ENCODE results near the gene SESTD1. TPM values are rescaled to one million over a fixed set of nuclear protein-coding genes. Genes with fewer than 3 reads are reported as not detected.
A peak's percentile ranks its signal among the peaks of the same experiment; 100 is the strongest.

Gene SESTD1
- total RNA-seq, 2 donors from 2014 or later: 35.3 to 62.2 TPM

- no peak for TF ChIP-seq CTCF (IDR thresholded peaks at IDR 0.05)
- no peaks in the 10 kb centered on the region for H3K27me3 ChIP-seq (replicated peaks; ENCODE audit: insufficient read depth)
- H3K9me3 ChIP-seq: no peaks in the 10 kb centered on the region
- DNase-seq (ENCODE audit: low spot score) (no peak), ATAC-seq (ENCODE audit: insufficient number of reproducible peaks, low FRiP score, low read depth) (no peak)
- H3K4me3 ChIP-seq: no peak overlapping the region
- no peaks in the 10 kb centered on the region for H3K36me3 ChIP-seq
- H3K27ac ChIP-seq: no peak overlapping the region
- no peaks in the 10 kb centered on the region for H3K4me1 ChIP-seq (ENCODE audit: control insufficient read depth in 1 of 2, low read depth in 2 of 2)
These were observed 134.1 kb downstream of the SESTD1 start for GRCh38 chr2:179130560-179130959.

- no peaks in the 10 kb centered on the region for H3K36me3 ChIP-seq
- H3K4me3 ChIP-seq: no peak overlapping the region
- no peaks in the 10 kb centered on the region for H3K9me3 ChIP-seq
- DNase-seq (ENCODE audit: low spot score): no peak
- H3K27ac ChIP-seq: no peak overlapping the region
- no peaks in the 10 kb centered on the region for H3K27me3 ChIP-seq (replicated peaks; ENCODE audit: insufficient read depth)
- no peaks in the 10 kb centered on the region for H3K4me1 ChIP-seq (ENCODE audit: control insufficient read depth in 1 of 2, low read depth in 2 of 2)
- no peak for ATAC-seq (ENCODE audit: insufficient number of reproducible peaks, low FRiP score, low read depth)
- peak; percentile 40 for TF ChIP-seq CTCF (IDR thresholded peaks at IDR 0.05)
These were observed 134.9 kb downstream of the SESTD1 start for GRCh38 chr2:179129574-179130238.

- H3K27ac ChIP-seq: no peak overlapping the region
- no peaks in the 10 kb centered on the region for H3K36me3 ChIP-seq
- H3K4me1 ChIP-seq (ENCODE audit: control insufficient read depth in 1 of 2, low read depth in 2 of 2): no peaks in the 10 kb centered on the region
- no peak for DNase-seq (ENCODE audit: low spot score)
- H3K9me3 ChIP-seq: no peaks in the 10 kb centered on the region
- no peaks in the 10 kb centered on the region for H3K27me3 ChIP-seq (replicated peaks; ENCODE audit: insufficient read depth)
- no peak overlapping the region for H3K4me3 ChIP-seq
- TF ChIP-seq CTCF (IDR thresholded peaks at IDR 0.05): no peak
- ATAC-seq (ENCODE audit: insufficient number of reproducible peaks, low FRiP score, low read depth): no peak
These were observed 139.2 kb downstream of the SESTD1 start for GRCh38 chr2:179125404-179125803.

- TF ChIP-seq CTCF (IDR thresholded peaks at IDR 0.05): no peak
- H3K4me1 ChIP-seq (ENCODE audit: control insufficient read depth in 1 of 2, low read depth in 2 of 2): no peaks in the 10 kb centered on the region
- no peak overlapping the region for H3K27ac ChIP-seq
- ATAC-seq (ENCODE audit: insufficient number of reproducible peaks, low FRiP score, low read depth): no peak
- no peak overlapping the region for H3K4me3 ChIP-seq
- no peaks in the 10 kb centered on the region for H3K27me3 ChIP-seq (replicated peaks; ENCODE audit: insufficient read depth)
- peaks cover 10% of the 10 kb centered on the region for H3K36me3 ChIP-seq
- DNase-seq (ENCODE audit: low spot score): no peak
- H3K9me3 ChIP-seq: no peaks in the 10 kb centered on the region
These were observed 140.3 kb downstream of the SESTD1 start for GRCh38 chr2:179124282-179124681.

- ATAC-seq (ENCODE audit: insufficient number of reproducible peaks, low FRiP score, low read depth): no peak
- no peak for TF ChIP-seq CTCF (IDR thresholded peaks at IDR 0.05)
- H3K9me3 ChIP-seq: no peaks in the 10 kb centered on the region
- no peaks in the 10 kb centered on the region for H3K27me3 ChIP-seq (replicated peaks; ENCODE audit: insufficient read depth)
- no peaks in the 10 kb centered on the region for H3K4me1 ChIP-seq (ENCODE audit: control insufficient read depth in 1 of 2, low read depth in 2 of 2)
- peaks cover 10% of the 10 kb centered on the region for H3K36me3 ChIP-seq
- no peak overlapping the region for H3K27ac ChIP-seq
- no peak overlapping the region for H3K4me3 ChIP-seq
- DNase-seq (ENCODE audit: low spot score): no peak
These were observed 141.4 kb downstream of the SESTD1 start for GRCh38 chr2:179123272-179123662.
